NCI-H460 (cell line): ENCODE data around the gene ADAMTS6. TPM values are rescaled to one million over a fixed set of nuclear protein-coding genes. Genes with fewer than 3 reads are reported as not detected.

Source experiments
- DNase-seq: peaks from one replicate; pipeline ENCODE4 v3.0.0-alpha.2; 2016; ENCODE audit warnings: low read depth; ENCODE audit errors: extremely low read depth
- total RNA-seq: library from RNA; depleted of rRNA; stranded (reverse); fragments of >200 nt; shearing (Covaris generic); gene quantifications from 2 replicates; pipeline ENCODE4 v1.2.3, GENCODE V29; 2014

ADAMTS6 gene
- total RNA-seq, 1 experiment from 2014 or later = 15.0 TPM

- no peak for DNase-seq
These were observed 324.8 kb downstream of the ADAMTS6 start for GRCh38 chr5:65156933-65157332.

- DNase-seq = no peak
These were observed 329.6 kb downstream of the ADAMTS6 start for GRCh38 chr5:65152131-65152530.

- no peak for DNase-seq
These were observed 330.1 kb downstream of the ADAMTS6 start for GRCh38 chr5:65151614-65152013.

DNA sequence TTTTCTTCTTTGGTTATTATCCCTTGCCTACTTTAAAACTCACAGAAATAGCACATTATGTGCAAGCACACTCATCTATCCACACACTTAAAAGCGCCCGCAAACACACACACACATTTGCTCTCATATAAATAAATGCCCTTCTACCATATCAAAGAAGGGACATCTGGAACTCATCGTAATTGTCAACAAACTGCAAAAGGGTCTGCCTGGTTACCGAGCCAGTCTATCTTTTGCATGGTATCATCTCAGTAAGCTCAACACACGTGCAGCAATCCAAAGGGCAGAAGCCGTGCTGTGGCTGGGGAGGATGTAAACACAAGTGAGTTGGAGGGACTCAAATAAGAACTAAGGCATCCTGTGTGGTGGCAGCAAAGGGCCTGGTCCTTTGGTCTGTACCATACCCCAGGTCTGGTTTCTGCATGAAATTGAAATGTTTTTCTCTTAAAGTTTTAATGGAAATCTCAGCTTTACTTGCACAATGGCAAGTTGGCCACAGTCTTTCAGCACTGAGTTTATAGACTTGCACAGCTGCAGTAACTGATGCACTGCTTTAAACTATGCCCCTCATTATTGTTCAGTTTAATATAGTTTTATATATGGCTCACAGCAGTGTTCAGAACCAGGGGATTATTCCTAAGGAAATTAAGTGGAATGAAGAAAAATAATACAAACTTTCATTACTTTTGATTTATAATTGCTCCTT, 331.0 kb downstream of the ADAMTS6 start:
- no peak for DNase-seq

DNA sequence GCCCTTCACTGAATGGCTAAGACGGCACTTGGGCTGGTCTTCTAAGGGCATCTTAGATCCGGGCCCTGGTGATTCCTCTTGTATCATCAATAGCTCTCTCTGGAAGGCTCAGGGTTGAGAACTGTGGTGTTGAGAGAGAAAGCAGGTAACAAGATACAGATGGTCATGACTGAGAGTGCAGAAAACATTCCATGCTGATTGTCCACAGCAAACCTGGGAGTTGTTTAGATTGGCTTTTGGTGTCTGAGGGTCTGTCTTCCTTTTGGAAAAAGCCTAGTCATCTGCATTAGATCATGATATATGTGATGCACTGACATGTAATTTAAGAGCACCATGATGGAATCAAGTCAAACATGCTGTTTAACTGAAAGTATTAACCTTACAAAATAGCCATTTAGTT, 331.9 kb downstream of the ADAMTS6 start:
- DNase-seq = no peak

- no peak for DNase-seq
These were observed 337.4 kb downstream of the ADAMTS6 start for GRCh38 chr5:65144136-65144871.

DNA sequence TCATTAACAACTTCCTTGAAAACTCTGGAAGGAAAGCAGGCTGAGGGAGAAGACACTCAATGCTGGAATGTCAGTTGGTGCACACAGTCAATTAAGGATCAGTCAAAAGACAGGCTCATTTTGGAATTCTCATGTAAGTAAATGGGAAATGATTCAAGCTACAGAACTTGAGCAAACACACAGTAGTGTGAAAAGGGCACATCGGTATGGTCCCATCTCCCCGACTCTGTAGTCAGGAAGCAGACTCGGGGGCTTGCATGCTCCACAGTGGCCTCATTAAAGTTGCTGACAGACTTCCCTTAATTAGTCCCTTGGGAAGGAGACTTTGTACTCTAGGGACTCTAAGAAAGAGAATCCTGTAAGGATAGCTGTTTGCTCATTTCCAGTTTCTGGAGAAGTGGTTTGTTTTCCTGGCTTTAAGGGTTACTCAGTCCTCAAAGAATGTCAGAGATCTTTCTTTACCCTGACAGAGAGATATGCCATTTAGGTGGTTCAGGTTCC, 339.2 kb downstream of the ADAMTS6 start:
- peak; percentile 33 for DNase-seq

- DNase-seq = no peak
These were observed 339.7 kb downstream of the ADAMTS6 start for GRCh38 chr5:65142016-65142415.

- DNase-seq = no peak
These were observed 340.2 kb downstream of the ADAMTS6 start for GRCh38 chr5:65141493-65141892.

GRCh38 chr5:65137631-65138030, 344.1 kb downstream of the ADAMTS6 start:
- DNase-seq = no peak

GRCh38 chr5:65133477-65134110, 348.1 kb downstream of the ADAMTS6 start:
- DNase-seq = no peak

- no peak for DNase-seq
These were observed 349.3 kb downstream of the ADAMTS6 start for GRCh38 chr5:65132386-65132785.

DNA sequence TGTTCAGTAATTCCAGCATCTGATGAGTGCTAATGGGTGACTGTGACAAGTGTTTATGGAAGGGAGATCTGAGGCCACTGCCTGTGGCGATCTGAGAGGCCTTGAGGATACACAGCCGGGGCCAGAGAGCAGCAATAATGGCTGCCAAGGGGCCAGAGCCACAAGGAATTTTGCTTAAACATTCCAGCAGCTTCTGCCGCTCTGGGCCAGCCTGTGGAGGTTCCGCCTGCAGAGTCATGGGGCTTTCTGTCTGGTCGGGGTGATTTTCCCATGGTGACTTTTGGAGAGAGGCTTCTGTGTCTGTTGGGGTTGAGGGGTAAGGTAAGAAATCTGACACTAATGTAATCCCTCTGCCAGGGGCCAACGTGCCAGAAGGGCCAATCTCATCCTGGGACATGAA, 353.5 kb downstream of the ADAMTS6 start:
- no peak for DNase-seq

DNA sequence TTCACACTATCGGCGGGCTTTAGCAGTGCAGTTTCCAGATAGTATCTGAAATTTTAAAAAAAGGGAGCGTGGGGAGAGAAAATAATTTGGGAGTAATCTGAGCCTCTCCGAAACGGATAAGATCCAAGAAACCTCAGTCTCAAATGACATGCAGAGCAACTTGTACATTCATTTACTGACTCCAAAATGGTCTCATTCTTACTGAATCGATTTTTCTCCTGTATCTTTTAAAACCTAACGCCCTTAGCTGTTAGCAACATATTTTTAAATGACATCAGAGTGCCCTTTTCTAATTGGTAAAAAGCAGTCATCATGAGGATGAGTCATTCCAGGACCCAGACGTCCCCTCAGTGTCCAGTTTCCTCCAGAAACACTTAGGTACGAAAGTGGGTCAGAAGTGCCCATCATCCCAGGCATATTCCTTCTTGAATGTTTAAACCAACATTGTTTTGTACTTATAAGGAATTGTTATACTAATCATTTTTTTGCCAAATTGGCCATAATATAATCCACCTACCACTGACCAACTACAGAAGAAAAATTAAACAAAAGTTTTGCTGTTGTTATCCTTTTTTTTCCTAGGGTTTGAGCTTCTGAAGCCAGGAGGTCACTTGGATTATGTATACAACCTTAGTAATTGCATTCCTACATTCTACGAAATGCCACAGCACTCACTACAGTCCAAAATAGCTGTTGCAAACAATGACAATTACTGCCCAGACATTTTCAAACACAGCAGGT, 354.4 kb downstream of the ADAMTS6 start:
- DNase-seq = no peak

DNA sequence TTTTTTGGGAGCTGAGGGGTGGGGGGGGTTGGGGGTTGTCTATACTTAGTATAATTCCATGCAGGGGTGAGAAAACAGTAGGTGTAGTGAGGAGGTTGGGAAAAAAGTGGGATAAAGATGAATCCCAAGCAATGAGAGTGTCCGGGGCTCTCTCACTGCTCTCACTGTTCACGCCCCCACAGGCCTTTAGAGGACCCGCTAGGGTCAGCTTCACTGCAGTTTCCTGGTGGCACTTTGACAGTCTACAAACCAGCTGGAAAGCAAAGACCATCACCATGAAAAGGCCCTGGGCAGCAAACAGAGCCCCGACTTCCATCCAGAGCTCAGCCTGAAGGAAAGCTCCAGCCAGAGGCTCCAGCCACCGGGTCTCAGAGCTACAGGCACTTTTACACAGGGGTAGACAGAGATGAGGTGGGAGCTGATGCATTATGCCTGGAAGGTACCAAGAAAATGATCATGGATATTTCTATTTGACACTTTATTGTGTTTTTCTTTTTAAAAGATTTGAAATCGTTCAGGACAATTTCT, 355.1 kb downstream of the ADAMTS6 start:
- no peak for DNase-seq

- DNase-seq = no peak
These were observed 355.9 kb downstream of the ADAMTS6 start for GRCh38 chr5:65125591-65126541.

DNA sequence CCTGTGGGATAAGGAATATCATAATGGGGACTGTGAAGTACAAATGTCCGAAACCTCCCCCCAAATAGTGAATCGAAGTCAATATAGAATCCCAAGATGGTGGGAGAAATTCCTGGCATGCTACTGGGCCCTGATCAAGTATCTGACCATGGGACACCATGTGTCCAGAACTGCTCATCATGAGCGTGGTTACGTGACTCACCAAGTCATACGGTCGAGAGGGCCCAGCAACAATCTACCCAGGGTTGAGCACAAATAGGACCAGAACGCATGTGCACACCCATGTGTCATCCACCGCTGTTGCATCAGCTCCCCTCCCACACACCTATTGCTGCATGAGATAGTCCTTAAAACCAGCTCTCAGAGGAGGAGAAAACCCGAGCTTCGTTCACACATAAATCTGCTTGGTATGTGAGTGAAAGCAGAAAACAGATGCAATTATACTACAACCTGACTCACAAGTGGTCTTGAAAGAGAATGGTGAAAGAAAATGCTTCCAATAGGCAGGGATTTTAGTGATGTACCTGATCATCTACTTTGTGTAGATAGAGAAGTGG, 359.8 kb downstream of the ADAMTS6 start:
- DNase-seq = no peak

- DNase-seq = no peak
These were observed 361.3 kb downstream of the ADAMTS6 start for GRCh38 chr5:65120371-65120967.

DNA sequence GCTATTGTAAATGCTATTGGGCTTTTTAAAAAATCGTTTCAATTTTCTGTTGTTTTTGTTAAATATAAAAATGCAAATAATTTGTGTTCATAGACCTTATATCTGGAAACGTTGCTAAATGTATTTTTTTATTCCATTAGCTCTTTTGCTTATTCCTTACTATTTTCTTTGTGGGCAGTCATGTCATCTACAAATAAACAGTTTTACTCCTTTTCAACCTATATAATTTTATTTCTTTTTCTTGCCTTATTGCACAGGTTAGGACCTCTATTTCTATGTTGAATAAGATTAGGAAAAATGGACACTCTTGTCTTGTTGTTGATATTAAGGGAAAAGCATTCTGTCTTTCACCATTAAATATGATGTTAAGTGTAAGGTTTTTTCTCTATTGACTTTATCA, 364.2 kb downstream of the ADAMTS6 start:
- no peak for DNase-seq
